Caki2 (cell line): ENCODE results near the gene REXO2. TPM values are rescaled to one million over a fixed set of nuclear protein-coding genes. Genes with fewer than 3 reads are reported as not detected.

ENCODE experiments used
- DNase-seq: peaks from one replicate; pipeline ENCODE4 v3.0.0-alpha.2; 2015; ENCODE audit warnings: low read depth
- in situ Hi-C: cut with HindIII; loops from 2 replicates; pipeline ENCODE4 v1.10.0; 2016; ENCODE audit warnings: low sequenced_read_pairs, low pct_unique_long_range_greater_than_20kb, mixed read lengths
- total RNA-seq: library from RNA; depleted of rRNA; stranded (reverse); fragments of >200 nt; shearing (Covaris generic); gene quantifications from 2 replicates; pipeline ENCODE4 v1.2.3, GENCODE V29; 2014; ENCODE audit warnings: low replicate concordance

REXO2 gene
- total RNA-seq, 1 experiment from 2014 or later, result 119 TPM

- in situ Hi-C loops, result no loop called here
- no peak for DNase-seq
These were observed 964 bp upstream of the REXO2 start for GRCh38 chr11:114438303-114438702.

GRCh38 chr11:114440121-114440860 lies 1.0 kb downstream of the REXO2 start:
- in situ Hi-C loops, result no loop called here
- DNase-seq, result no peak

- no peak for DNase-seq
- in situ Hi-C loops, result no loop called here
These were observed 1.9 kb downstream of the REXO2 start for GRCh38 chr11:114440971-114441763.

GRCh38 chr11:114441921-114442320 lies 2.7 kb downstream of the REXO2 start:
- no peak for DNase-seq
- in situ Hi-C loops, result no loop called here

- in situ Hi-C loops, result no loop called here
- no peak for DNase-seq
These were observed 3.3 kb downstream of the REXO2 start for GRCh38 chr11:114442536-114442935.

GRCh38 chr11:114447444-114447843 lies 8.2 kb downstream of the REXO2 start:
- no peak for DNase-seq
- in situ Hi-C loops, result no loop called here

- no peak for DNase-seq
- in situ Hi-C loops, result no loop called here
These were observed 8.6 kb downstream of the REXO2 start for GRCh38 chr11:114447892-114448291.

GRCh38 chr11:114448749-114449482 lies 9.6 kb downstream of the REXO2 start:
- in situ Hi-C loops, result no loop called here
- no peak for DNase-seq

- DNase-seq, result no peak
- in situ Hi-C loops, result no loop called here
These were observed 10.6 kb downstream of the REXO2 start for GRCh38 chr11:114449845-114450244.

- DNase-seq, result no peak
- in situ Hi-C loops, result no loop called here
These were observed 13.1 kb downstream of the REXO2 start for GRCh38 chr11:114452399-114452798.

GRCh38 chr11:114463999-114464398 lies 24.7 kb downstream of the REXO2 start:
- no peak for DNase-seq
- in situ Hi-C loops, result no loop called here

GRCh38 chr11:114466742-114467141 lies 27.5 kb downstream of the REXO2 start:
- in situ Hi-C loops, result no loop called here
- DNase-seq, result no peak

- in situ Hi-C loops, result no loop called here
- no peak for DNase-seq
These were observed 33.4 kb downstream of the REXO2 start for GRCh38 chr11:114472661-114473060.

- no peak for DNase-seq
- in situ Hi-C loops, result no loop called here
These were observed 38.7 kb downstream of the REXO2 start for GRCh38 chr11:114478001-114478410.

GRCh38 chr11:114478768-114479167 lies 39.5 kb downstream of the REXO2 start:
- in situ Hi-C loops, result no loop called here
- no peak for DNase-seq

GRCh38 chr11:114479331-114479730 lies 40.1 kb downstream of the REXO2 start:
- in situ Hi-C loops, result no loop called here
- no peak for DNase-seq

- in situ Hi-C loops, result no loop called here
- no peak for DNase-seq
These were observed 42.8 kb downstream of the REXO2 start for GRCh38 chr11:114482114-114482513.

- no peak for DNase-seq
- in situ Hi-C loops, result no loop called here
These were observed 44.7 kb downstream of the REXO2 start for GRCh38 chr11:114483929-114484328.

GRCh38 chr11:114496915-114497314 lies 57.6 kb downstream of the REXO2 start:
- DNase-seq, result no peak
- in situ Hi-C loops, result no loop called here
